GM12874 (cell line): ENCODE results near the gene TEAD1.

Experiments used
- CTCF ChIP-seq: IDR thresholded peaks from 2 replicates; pipeline ENCODE4 v1.5.1; 2011; ENCODE audit warnings: low read depth, mild to moderate bottlenecking, control low read depth, low read length, moderate library complexity; ENCODE audit not compliant: insufficient read depth

Gene TEAD1

GRCh38 chr11:12930850-12931249, 256.6 kb downstream of the TEAD1 start:
- no peak for TF ChIP-seq CTCF

- no peak for TF ChIP-seq CTCF
Measured at GRCh38 chr11:12932485-12932884, 258.3 kb downstream of the TEAD1 start.

GRCh38 chr11:12936200-12936599, 262.0 kb downstream of the TEAD1 start:
- TF ChIP-seq CTCF = no peak

GRCh38 chr11:12938590-12939247, 264.5 kb downstream of the TEAD1 start:
- TF ChIP-seq CTCF = no peak

GRCh38 chr11:12941671-12942070, 267.4 kb downstream of the TEAD1 start:
- TF ChIP-seq CTCF = no peak

- no peak for TF ChIP-seq CTCF
Measured at GRCh38 chr11:12942157-12942556, 267.9 kb downstream of the TEAD1 start.

- no peak for TF ChIP-seq CTCF
Measured at GRCh38 chr11:12943311-12943710, 269.1 kb downstream of the TEAD1 start.
